GM12874 (cell line): Measurements from ENCODE around the gene RAB3IP.

Experiments
- TF ChIP-seq, protein P1 (sequence below): IDR thresholded peaks from 2 replicates; pipeline ENCODE4 v1.5.1; 2011; ENCODE audit warnings: low read depth, mild to moderate bottlenecking, control low read depth, low read length, moderate library complexity; ENCODE audit not compliant: insufficient read depth

RAB3IP gene

DNA sequence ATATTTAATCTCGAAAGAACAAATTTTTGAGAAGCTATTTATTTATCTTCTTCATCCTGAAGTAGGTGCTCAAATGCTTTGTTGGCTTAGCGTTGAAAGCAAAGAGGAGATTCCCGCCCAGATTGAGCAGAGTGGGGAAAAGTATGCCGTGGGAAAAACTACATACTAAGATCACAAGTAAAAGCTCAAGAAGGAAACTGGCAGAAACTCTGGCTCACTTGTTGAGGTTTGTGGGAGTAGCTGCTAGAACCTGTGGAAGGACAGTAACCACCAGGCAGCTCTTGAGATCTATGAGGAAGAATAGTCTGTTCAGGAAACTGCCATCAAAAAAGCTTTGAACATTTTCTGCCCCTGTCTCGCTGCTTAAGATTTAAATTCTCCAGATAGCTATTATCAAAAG lies 90.2 kb downstream of the RAB3IP start:
- TF ChIP-seq, protein P1, sequence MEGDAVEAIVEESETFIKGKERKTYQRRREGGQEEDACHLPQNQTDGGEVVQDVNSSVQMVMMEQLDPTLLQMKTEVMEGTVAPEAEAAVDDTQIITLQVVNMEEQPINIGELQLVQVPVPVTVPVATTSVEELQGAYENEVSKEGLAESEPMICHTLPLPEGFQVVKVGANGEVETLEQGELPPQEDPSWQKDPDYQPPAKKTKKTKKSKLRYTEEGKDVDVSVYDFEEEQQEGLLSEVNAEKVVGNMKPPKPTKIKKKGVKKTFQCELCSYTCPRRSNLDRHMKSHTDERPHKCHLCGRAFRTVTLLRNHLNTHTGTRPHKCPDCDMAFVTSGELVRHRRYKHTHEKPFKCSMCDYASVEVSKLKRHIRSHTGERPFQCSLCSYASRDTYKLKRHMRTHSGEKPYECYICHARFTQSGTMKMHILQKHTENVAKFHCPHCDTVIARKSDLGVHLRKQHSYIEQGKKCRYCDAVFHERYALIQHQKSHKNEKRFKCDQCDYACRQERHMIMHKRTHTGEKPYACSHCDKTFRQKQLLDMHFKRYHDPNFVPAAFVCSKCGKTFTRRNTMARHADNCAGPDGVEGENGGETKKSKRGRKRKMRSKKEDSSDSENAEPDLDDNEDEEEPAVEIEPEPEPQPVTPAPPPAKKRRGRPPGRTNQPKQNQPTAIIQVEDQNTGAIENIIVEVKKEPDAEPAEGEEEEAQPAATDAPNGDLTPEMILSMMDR: no peak

DNA sequence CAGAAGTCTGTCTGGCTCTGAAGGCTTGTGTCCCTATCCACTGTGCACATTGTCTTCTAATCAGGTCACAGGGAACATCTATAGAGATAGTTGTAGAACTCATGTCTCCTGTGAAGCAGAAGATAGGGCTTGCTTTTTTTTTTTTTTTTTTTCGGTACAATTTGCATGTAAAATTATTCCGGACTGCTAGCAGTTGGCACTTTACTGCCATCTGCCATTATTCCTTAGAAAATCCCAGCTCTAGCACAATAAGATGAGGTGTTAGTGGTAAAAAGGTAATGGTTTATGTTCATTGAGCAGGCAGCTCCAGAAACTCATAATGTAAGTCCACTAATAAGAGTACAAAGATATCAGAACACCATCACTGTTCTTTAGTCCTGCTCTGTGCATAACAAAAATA lies 95.0 kb downstream of the RAB3IP start:
- TF ChIP-seq, protein P1: no peak

DNA sequence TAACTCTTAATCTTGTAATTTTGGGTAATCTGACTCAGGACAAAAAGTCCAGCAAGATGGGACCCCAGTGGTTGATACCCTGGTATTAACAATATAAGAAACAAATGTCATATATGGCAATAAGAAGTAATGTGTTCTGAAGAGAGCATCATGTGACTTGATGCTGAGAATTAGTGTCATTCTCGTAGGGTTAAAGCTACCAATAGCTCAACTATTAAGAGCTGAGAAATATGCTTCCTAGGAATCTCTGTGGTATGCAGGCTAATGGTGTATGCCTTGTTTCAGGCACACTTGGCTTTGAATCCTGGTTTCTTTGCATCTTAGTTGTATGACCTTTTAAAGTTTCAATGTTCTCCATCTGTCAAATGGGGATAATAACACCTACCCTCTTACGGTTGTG lies 95.5 kb downstream of the RAB3IP start:
- TF ChIP-seq, protein P1: no peak

DNA sequence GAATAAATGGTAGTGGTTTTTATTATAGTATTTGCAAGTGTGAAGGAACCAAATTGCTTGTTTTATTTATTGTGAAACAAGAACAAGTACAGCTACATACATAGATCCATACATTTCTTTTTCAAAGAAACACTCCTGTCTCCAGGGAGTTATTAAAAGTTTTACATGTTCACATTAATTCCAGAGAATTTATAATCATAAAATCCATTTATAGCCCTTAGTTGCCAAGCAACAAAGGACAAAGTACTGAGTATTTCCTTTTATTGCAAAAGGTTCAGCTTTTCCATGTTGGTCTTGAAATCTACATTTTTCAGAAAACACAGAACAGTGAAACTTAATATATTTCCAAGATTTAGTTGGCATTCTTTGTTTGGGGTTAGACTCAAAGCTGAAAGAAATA lies 95.9 kb downstream of the RAB3IP start:
- TF ChIP-seq, protein P1: no peak

DNA sequence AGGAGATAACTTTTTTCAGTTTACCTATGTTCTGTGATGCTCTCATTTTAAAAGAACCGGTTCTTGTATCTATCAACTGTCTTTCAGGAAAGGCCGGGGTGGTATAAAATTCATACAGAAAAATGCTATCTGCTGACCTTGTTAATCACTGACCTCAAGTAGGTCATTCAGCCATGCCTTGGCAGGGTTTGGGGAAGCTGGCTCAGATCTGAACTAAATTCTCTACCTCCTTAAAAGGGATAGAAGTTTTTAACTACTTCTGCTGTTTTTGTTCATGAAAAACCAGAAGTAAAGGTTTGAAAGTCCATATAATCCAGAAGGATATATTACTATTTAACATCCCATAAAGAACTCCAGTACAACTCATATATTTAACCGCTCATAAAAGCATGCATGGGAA lies 96.4 kb downstream of the RAB3IP start:
- TF ChIP-seq, protein P1: no peak

DNA sequence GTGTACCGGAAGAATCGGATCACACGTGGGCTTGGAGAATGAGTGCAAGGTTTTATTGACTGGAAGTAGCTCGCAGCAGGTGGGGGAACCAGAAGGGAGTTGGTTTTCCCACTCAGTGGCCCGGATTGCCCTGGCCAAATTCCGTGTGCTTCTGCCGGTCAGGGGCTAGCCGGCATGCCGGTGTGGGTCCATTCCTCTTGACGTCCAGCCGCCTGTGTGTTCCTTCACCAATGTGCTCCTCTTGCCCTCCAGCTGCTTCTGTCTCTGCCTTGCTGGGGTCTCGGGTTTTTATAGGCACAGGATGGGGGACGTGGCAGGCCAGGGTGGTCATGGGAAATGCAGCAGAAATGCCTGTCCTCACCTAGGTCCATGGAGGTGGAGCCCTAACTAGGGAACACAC lies 97.4 kb downstream of the RAB3IP start:
- TF ChIP-seq, protein P1: no peak

DNA sequence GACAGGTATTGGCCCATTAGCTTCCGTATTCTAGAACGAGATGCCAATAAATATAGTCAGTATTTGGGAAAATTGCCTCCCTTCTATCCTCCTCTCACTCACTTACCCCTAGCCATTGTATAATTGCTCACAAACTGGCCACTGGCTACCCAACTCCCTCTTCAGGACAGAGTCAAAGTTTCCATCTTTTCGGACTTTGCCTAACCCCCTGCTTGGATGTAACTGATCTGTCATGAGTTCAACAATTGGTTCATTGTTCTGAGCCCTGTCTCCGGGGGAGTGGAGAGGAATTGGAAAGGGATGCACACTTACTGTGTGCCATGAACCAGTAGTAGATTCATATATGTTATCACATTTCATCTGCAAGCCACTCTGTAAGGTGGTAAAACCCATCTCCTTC lies 98.5 kb downstream of the RAB3IP start:
- TF ChIP-seq, protein P1: no peak
